ENCODE results near the gene IL13RA1.
A peak's percentile ranks its signal among the peaks of the same experiment; 100 is the strongest.
"Not testable (repeated sequence)": the region's sequence is repeated elsewhere in the genome, so short reads cannot be mapped to it uniquely, and the experiment has no call there.

Gene IL13RA1

DNA sequence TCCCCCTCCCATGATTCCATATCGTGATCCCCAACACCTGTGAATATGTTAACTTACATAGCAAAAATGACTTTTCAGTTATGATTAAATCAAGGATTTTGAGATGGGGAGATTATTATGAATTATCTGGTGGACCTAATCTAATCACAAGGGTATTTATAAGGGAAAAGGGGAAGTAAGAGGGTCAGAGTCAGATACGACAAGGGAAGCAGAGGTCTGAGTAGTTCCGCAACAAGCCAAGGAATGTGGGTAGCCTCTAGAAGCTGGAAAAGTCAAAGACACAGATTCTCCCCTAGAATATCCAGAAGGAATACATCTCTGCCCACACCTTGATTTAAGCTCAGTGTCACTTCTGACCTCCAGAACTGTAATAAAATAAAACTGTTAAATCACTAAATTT, 1.0 kb upstream of the IL13RA1 start:
- TF ChIP-seq, protein P1, sequence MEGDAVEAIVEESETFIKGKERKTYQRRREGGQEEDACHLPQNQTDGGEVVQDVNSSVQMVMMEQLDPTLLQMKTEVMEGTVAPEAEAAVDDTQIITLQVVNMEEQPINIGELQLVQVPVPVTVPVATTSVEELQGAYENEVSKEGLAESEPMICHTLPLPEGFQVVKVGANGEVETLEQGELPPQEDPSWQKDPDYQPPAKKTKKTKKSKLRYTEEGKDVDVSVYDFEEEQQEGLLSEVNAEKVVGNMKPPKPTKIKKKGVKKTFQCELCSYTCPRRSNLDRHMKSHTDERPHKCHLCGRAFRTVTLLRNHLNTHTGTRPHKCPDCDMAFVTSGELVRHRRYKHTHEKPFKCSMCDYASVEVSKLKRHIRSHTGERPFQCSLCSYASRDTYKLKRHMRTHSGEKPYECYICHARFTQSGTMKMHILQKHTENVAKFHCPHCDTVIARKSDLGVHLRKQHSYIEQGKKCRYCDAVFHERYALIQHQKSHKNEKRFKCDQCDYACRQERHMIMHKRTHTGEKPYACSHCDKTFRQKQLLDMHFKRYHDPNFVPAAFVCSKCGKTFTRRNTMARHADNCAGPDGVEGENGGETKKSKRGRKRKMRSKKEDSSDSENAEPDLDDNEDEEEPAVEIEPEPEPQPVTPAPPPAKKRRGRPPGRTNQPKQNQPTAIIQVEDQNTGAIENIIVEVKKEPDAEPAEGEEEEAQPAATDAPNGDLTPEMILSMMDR (IDR thresholded peaks at IDR 0.05; ENCODE audit: borderline replicate concordance, control extremely low read depth, extremely low read depth, insufficient read depth, missing control alignments): no peak
- in situ Hi-C loops (cut with MboI; ENCODE audit: low sequenced_read_pairs, unreplicated experiment): no loop called here

DNA sequence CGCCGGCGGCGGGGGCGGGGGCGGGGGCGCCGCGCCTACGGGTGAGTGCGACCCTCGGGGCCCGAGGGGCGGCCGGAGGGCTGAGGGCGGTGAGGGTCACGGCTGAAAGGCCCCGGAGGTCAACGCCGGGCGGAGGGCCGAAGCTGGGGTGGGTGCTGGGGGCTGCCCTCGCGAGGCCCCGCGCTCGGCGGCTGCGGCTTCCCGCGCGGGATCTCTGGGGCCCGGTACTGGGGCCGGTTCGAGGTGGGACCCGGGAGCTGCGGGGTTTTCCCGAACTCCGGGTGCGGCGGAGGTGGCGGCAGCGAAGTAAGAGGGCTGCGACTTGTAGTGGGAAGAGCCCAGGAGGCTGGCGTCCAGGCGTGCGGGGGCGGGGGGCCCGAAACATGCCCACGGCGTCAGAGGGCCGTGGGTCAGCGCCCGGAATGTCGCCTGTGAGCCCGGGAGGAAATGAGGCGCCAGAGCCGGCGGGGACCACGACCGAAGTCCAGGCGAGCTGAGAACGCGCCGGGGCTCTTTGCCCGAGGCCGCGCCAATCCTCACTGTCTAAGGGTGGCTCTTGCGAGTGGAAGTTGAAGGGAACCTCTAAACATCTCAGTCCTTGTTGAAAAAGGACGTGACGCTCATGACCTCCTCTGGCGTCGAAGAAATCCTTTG, 407 bp downstream of the IL13RA1 start:
- DNase-seq (ENCODE audit: low spot score): peak; percentile 28
- in situ Hi-C loops (cut with MboI; ENCODE audit: low sequenced_read_pairs, unreplicated experiment): no loop called here
- TF ChIP-seq, protein P1 (IDR thresholded peaks at IDR 0.05; ENCODE audit: borderline replicate concordance, control extremely low read depth, extremely low read depth, insufficient read depth, missing control alignments): no peak

More for the DNA sequence above, 1.0 kb upstream of the IL13RA1 start:
- DNase-seq (ENCODE audit: low spot score): no peak

DNA sequence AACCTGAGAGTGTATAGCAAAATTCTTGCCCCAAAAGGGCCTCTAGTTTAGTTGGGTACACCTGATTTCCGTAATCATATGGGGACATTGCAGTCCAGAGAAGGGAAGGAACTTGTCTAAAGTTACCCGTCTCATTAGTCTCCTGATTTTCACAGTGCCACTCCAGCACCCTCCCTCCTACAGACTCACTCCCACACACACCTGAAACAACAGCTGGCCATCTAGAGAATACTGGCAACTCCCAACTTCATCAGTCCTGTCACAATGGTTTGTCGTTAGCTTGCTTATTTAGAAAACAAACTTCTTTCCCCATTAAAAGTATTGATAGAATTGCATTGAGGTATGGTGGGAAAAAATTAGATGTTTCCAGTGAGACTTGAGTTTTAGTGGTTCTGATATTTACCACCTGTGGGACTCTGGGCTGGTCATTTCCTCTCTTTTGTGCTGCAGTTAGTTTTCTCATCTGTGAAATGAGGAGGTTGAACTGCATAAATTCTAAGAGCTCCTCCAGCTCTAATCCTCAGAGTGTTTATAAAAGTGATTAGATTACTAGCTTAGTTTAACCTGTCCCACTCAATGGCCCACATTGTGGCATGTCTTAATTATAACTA, 1.7 kb downstream of the IL13RA1 start:
- DNase-seq (ENCODE audit: low spot score): no peak
- in situ Hi-C loops (cut with MboI; ENCODE audit: low sequenced_read_pairs, unreplicated experiment): no loop called here
- TF ChIP-seq, protein P1 (IDR thresholded peaks at IDR 0.05; ENCODE audit: borderline replicate concordance, control extremely low read depth, extremely low read depth, insufficient read depth, missing control alignments): no peak

DNA sequence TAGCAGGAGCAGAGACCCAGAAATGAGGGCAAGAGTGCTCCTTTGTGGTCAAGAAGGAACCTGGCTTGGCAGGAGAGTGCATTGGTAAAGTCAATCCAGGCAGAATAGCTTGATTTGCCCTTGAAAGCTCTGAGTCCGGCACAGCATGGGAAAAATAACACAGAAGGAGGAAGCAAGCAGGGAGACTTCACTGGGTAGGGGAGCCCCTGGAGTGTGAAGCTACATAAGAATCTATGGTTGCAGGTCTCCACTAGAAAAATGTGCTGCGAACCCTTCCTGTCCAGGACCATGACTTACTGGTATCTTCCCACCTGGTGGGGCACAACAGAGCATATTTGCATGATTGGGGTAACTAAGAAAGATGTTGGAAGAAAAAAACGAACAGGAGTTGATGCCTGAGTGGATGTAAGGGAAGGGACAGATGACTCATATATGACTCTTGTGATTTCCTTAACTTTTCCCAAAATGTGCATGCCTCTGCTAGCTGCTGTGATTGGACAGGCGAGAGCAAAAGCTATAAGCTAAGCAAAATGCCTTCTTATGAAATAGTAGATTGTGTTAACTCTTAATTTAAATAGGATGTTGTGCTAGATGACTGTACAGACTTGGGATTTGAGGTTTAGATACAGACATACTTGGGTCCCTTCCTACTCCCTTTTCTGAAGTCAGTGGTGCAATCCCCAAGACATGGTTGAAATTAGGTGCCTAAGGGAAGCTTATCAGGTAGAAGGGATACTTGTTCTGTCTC, 3.3 kb downstream of the IL13RA1 start:
- no peak for DNase-seq (ENCODE audit: low spot score)
- TF ChIP-seq, protein P1 (IDR thresholded peaks at IDR 0.05; ENCODE audit: borderline replicate concordance, control extremely low read depth, extremely low read depth, insufficient read depth, missing control alignments): no peak
- in situ Hi-C loops (cut with MboI; ENCODE audit: low sequenced_read_pairs, unreplicated experiment): no loop called here

DNA sequence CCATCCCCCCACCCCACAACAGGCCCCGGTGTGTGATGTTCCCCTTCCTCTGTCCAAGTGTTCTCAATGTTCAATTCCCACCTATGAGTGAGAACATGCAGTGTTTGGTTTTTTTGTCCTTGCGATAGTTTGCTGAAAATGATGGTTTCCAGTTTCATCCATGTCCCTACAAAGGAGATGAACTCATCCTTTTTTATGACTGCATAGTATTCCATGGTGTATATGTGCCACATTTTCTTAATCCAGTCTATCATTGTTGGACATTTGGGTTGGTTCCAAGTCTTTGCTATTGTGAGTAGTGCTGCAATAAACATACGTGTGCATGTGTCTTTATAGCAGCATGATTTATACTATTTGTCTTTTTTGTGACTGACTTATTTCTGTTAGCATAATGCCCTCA, 5.1 kb downstream of the IL13RA1 start:
- in situ Hi-C loops (cut with MboI; ENCODE audit: low sequenced_read_pairs, unreplicated experiment); DNase-seq (ENCODE audit: low spot score): not testable (repeated sequence)

DNA sequence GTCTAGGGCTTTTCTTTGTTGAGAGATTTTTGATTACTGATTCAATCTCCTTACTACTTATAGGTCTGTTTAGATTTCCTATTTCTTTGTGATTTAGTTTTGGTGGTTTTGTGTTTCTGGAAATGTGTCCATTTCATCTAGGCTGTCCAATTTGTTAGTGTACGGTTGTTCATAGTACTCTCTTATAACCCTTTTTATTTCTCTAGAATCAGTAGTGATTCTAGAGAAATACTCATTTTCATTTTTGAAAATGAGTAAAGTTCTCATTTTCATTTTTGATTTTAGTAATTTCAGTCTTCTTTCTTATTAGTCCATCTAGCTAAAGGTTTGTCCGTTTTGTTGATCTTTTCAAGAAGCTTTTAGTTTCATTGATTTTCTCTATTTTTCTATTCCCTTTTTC, 7.5 kb downstream of the IL13RA1 start:
- no peak for DNase-seq (ENCODE audit: low spot score)
- TF ChIP-seq, protein P1 (IDR thresholded peaks at IDR 0.05; ENCODE audit: borderline replicate concordance, control extremely low read depth, extremely low read depth, insufficient read depth, missing control alignments): no peak
- in situ Hi-C loops (cut with MboI; ENCODE audit: low sequenced_read_pairs, unreplicated experiment): no loop called here

All from GM13976 (cell line).